Measurements from ENCODE around the gene PARP11.
A peak's percentile ranks its signal among the peaks of the same experiment; 100 is the strongest.

Gene PARP11
- total RNA-seq, result 16.5 to 42.6 (median 42.4) reads per million in 3 experiments

- DNase-seq, result peak; percentile 96
These were observed at the start of gene PARP11 for GRCh38 chr12:3872800-3873636. TSS of gene PARP11 (minus strand) at chr12:3873399. CDS start at chr12:3873229, 170 bp downstream.

DNA sequence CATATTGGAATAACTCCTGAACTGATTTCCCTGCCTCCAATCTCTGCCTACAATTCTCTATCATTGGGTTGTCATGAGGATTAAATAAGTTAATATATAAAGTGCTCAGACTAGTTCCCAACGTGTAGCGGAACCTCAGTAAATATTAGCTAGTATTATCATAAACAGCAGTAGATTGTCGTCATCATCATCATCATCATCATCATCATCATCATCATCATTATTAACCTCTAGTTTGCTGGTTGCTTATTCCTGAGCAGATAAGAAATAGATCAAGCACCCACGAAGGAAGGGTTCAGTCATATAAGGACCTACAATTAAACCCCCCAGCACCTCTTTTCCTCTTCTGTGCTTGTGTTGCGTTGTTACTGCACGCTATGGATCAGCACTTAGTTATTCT lies 48.8 kb upstream of the PARP11 start:
- DNase-seq, result no peak

GRCh38 chr12:3921526-3921925 lies 48.3 kb upstream of the PARP11 start:
- DNase-seq, result no peak

DNA sequence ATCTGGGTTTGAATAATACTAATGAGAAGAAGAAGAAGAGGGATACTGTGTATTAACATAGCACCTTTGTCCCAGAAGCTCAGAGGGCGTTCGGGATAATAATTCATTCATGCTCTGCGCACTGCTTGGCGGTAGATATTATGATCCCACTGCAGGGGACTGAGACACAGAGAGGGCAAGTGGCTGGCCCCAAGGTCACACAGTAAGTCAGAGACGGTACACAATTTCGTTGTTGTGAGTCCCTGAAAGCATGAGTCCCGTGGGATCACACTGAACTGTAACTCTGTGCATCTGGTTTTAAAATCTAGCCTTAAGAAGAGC lies 47.9 kb upstream of the PARP11 start:
- no peak for DNase-seq

- no peak for DNase-seq
These were observed 47.4 kb upstream of the PARP11 start for GRCh38 chr12:3920351-3921150.

- no peak for DNase-seq
These were observed 40.1 kb upstream of the PARP11 start for GRCh38 chr12:3913278-3913677.

DNA sequence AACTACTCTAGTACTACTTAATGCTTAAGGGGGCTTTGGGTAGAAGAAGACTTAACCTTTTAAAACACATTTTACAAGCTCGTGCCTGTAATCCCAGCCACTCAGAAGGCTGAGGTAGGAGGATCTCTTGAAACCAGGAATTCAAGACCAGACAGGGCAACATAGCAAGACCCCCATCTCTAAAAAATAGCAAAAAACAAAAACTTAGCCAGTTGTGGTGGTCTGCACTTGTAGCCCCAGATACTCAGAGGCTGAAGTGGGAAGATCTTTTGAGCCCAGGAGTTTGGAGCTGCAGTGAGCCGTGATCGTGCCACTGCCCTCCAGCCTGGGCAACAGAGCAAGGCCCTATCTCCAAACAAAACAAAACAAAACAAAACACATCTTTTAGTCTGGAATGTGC lies 39.7 kb upstream of the PARP11 start:
- DNase-seq, result no peak

- DNase-seq, result no peak
These were observed 38.2 kb upstream of the PARP11 start for GRCh38 chr12:3911409-3911808.

DNA sequence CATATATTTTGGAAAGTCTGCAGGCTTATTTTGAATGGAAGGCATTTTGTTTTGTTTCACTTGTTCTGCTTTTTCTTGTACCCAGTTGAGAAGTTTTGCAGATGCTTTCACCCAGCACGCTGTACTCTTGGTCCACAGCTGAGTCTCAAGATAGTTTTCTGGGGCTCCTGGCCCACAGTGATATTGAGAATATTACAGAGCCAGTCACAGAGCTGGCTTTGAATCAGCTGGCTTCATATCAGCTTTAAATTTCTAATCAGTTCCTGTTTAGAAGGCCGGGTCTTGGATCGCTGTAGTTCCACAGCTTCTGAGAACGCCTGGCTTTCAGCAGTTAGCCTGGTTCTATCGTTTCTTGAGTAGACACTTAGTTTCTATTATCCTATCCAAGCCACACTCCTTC lies 32.5 kb upstream of the PARP11 start:
- DNase-seq, result no peak

- DNase-seq, result no peak
These were observed 31.8 kb upstream of the PARP11 start for GRCh38 chr12:3904999-3905398.

DNA sequence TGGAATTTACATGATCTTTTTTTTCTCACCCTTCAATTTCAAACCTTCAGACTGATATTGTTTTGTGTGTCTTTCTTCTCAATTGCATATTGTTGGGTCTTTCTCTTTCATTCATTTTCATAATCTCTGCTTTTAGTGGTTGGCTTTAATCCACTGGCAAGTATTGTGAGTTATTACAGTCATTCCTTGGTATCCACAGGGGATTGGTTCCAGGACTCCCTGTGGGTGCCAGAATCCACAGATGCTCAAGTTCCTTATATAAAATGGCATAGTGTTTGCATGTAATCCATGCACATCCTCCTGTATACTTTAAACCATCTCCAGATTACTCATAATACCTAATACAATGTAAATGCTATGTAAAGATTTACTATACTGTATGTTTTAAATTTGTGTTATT lies 29.7 kb upstream of the PARP11 start:
- no peak for DNase-seq

DNA sequence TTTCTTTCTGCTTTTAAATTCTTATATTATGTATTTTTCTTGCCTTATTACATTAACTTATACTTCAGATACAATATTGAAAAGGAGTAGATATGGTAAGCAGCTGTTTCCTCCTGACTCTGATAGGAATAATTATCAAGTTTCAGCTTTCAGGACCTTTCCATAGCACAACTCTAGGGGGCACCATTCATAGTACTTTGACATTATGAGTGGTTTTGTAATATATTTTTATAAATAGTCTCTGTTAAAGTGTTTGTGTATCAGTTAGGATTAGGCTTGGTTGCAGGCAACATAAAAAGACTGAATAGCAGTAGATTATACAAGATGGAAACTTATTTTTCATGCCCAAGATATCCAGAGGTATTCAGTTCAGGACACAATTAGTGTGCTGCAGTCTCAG lies 27.9 kb upstream of the PARP11 start:
- no peak for DNase-seq

GRCh38 chr12:3898756-3899155 lies 25.6 kb upstream of the PARP11 start:
- no peak for DNase-seq

- peak; percentile 70 for DNase-seq
These were observed 24.3 kb upstream of the PARP11 start for GRCh38 chr12:3897371-3897971.

DNA sequence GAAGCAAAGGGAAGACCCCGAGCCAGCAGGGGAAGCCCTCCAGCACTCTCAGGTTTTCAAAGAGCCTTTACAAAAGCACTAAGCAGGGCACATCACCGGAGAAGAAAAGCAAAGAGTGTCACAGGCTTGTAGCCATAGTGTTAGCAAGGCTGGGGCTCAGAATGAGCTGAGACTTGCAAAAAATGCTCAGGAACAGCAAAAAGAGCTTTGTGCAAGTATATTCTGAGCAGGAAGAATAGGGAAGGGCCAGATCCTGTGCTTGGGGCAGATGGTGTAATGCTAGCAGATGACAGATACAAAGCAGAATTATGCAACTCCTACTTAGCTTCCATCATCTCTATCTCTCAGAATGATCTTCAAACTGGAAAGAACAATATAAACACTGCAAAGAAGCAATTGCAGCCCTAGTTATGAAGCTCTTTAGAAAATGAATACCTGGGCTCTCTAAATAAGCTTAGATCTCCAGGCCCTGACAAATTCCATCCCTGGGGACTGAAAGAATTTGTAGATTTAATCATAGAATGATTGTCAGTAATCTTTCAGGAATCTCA lies 23.7 kb upstream of the PARP11 start:
- DNase-seq, result peak; percentile 10

GRCh38 chr12:3896356-3896755 lies 23.2 kb upstream of the PARP11 start:
- no peak for DNase-seq

GRCh38 chr12:3892631-3893030 lies 19.4 kb upstream of the PARP11 start:
- peak; percentile 22 for DNase-seq

GRCh38 chr12:3891201-3891600 lies 18.0 kb upstream of the PARP11 start:
- no peak for DNase-seq

DNA sequence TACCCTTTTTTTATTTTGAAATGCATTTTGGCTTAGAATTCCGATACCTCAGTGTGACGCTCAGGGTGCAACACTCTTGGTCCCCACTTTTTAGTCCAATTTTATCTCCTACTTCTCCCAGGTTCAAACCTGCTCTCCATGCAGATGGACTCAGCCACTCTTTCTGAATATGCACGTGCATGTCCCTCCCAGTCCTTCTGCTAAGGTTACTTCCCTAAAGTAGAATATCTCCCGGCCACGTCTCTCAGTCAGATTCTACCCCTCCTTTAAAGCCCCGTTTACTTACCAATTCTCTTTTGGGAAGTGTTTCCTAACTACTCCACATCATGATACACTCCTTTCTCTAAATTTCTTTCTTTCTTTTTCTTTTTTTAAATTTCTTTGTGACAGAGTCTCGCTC lies 15.5 kb upstream of the PARP11 start:
- no peak for DNase-seq

DNA sequence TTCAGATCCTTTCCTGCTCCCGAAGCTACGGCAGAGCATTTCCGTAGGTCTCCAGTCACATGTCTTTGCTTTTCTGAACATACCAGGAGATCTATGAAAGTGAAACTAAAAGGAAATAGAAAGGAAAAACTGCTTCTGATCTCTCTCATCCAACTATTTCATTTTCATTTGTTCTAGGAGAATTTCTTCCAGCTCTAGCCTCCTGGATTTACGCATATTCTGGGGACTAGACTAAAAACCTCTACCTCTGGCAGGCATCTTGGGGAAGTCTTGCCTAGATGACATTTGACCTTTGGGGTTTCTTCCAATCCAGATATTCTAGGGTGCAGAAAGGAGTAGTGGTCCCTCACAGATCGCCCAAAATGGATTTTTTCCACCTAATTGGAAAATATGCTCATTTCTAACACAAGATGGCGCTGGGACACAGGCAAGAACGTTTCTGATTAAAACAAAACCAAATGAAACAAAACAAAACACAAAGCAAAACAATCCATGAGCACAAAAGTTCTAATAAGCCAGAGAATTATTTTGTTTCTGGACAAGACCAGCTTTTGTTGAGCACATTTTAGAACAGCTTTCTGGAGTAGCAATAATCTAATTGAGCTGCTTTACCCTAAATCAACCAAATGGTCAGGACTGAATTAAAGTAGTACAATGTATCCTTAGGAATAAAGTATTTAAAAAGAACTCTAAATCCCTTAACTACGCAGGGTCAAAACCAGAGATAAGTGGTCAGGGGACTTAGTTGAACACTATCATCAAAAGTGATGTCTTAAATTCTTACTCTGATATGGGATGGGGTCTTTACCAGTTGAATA lies 12.3 kb upstream of the PARP11 start:
- DNase-seq, result peak; percentile 65

DNA sequence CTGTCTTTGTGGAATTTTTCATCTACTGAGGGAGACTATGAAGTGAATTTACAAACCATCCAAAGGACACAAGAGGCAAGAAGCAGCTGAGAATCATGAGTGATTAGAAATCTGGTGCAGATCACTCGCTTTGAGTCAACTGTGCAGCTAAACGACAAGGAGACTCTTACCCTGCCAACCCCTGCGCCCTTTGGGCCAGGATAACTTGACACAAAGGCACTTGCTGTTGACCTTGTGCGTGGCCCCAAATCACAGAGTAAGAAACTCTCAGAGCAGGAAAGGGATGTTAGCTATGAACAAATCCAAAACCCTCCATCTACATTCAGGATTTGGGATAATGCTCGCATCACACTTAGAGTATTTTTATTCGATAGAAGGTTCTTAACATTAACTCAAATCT lies 11.5 kb upstream of the PARP11 start:
- no peak for DNase-seq

- DNase-seq, result peak; percentile 24
These were observed 9.8 kb upstream of the PARP11 start for GRCh38 chr12:3882896-3883564.
